ENCODE data around the gene TACC3.

- TF ChIP-seq CTCF (conservative IDR thresholded peaks at IDR 0.05; ENCODE audit: low read depth, low read length): no peak
- TF ChIP-seq EZH2 (IDR thresholded peaks at IDR 0.05; ENCODE audit: low read length, unreplicated experiment): no peak
Observed at GRCh38 chr4:1722551-1723118, 1.3 kb downstream of the TACC3 start.

Measured in PC-3 (cell line).